Adipose tissue (tissue), 3 donors: ENCODE results near the gene CRLF1. TPM values are rescaled to one million over a fixed set of nuclear protein-coding genes. Genes with fewer than 3 reads are reported as not detected.

Source experiments
- H3K27ac ChIP-seq: one replicate; pipeline ENCODE4 v1.5.1; 2013; ENCODE audit warnings: low read depth, low read length
- WGBS, 3 donors: extraction: QIAGEN DNeasy Blood & Tissue Kit; methylation state at CpG; one replicate each; pipeline ENCODE4 v1.1.7; 2013; 5-methylcytosine and 5-hydroxymethylcytosine counted together
- polyA plus RNA-seq, 3 donors: library from polyadenylated mRNA; stranded (reverse); fragments of 200-250 nt; gene quantifications; one replicate each; pipeline ENCODE4 v1.2.3, GENCODE V29; 2013
- donor health status: healthy with polysubstance abuse.
- donor health status: Bipolar disorder and iron deficiency.
- donor health status: healthy.

The CRLF1 gene, protein sequence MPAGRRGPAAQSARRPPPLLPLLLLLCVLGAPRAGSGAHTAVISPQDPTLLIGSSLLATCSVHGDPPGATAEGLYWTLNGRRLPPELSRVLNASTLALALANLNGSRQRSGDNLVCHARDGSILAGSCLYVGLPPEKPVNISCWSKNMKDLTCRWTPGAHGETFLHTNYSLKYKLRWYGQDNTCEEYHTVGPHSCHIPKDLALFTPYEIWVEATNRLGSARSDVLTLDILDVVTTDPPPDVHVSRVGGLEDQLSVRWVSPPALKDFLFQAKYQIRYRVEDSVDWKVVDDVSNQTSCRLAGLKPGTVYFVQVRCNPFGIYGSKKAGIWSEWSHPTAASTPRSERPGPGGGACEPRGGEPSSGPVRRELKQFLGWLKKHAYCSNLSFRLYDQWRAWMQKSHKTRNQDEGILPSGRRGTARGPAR
- polyA plus RNA-seq: 10 to 100 TPM in 2 of 3 donors, 1 to 10 TPM in 1; 7.0 to 57.6 (median 10.1) TPM

- 1% methylated on average over 34 to 98 of the region's 116 CpGs for WGBS, 3 donors
- H3K27ac ChIP-seq: no peak within 1 kb of the TSS
Measured at GRCh38 chr19:18606281-18607225, at the start of gene CRLF1. TSS of gene CRLF1 (minus strand) at chr19:18606799. CDS start at chr19:18606656, 143 bp downstream.

- 92 to 95% (median 95%) methylated on average over 12 to 13 of the region's 13 CpGs for WGBS, 3 donors
- no peak overlapping the region for H3K27ac ChIP-seq
Measured at GRCh38 chr19:18655173-18655844, 48.7 kb upstream of the CRLF1 start.

GRCh38 chr19:18654469-18654868 lies 47.9 kb upstream of the CRLF1 start:
- H3K27ac ChIP-seq: no peak overlapping the region
- 96 to 97% (median 97%) methylated on average over 7 of the region's 7 CpGs for WGBS, 3 donors

DNA sequence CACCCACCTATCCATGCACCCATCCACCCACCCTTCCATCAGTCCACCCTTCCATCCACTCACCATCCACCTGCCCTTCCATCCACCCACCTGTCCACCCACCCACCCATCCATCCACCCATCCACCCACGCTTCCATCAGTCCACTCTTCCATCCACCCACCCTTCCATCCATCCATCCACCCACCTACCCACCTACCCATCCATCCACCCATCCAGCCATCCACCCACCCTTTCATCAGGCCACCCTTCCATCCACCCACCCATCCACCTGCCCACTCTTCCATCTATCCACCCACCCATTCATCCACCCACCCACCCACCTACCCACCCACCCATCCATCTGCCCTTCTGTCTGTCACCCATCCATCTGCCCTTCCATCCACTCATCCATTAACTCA lies 47.3 kb upstream of the CRLF1 start:
- WGBS, 3 donors: 97 to 100% (median 100%) methylated on average over 1 of the region's 1 CpG

GRCh38 chr19:18651733-18652132 lies 45.1 kb upstream of the CRLF1 start:
- H3K27ac ChIP-seq: no peak overlapping the region
- WGBS, 3 donors: 79 to 95% (median 93%) methylated on average over 6 of the region's 6 CpGs

More for the DNA sequence above, 47.3 kb upstream of the CRLF1 start:
- H3K27ac ChIP-seq: no peak overlapping the region

DNA sequence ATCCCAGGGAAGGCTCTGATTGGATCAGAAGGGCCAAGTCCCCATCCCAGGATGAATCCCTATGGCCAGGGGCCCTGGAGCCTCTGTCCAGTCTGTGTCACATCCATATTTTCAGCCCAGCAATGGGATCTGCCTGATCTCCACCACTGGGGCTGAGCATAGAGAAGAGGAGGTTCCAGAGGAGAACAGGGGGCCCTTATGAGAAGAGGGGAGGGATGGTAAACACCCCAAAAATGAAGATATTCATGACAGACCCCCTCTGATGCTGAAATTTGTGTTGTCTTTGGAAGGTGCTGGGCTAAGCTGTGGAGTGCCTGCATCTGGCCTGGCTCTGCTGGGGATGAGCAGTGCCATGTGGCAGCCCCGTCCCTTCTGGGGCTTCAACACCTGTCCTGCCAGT lies 44.7 kb upstream of the CRLF1 start:
- WGBS, 3 donors: 96 to 100% (median 100%) methylated on average over 1 of the region's 1 CpG
- peak overlapping the region; percentile 58 for H3K27ac ChIP-seq

DNA sequence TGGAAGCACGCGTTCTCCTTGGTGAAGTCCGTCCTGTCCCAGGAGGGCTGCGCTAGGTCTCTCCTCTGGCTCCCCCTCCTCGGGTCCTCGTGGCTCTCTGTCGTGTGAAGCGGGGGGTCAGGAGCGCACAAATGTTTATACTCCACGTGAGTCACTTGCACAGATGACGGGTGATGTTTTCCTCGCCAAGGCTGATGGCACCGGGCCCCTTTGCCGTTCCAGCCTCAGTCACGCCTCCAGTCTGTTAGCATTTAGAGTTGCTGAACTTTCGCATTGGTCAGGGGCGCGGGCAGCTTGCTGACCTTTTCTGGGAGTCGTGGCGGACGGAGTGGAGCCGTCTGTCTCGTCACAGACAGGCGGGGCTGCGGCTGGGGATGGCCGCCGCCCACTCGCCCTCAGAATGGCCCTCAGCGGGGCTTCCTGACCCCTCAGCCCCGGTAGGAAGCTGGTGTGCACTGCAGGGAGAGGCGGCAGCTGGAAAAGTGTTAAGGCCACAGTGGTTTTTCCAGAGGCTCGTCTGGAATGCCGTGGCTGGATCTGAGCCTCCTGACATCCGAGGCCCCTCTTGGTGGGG lies 44.0 kb upstream of the CRLF1 start:
- peak overlapping the region; percentile 11 for H3K27ac ChIP-seq
- 44 to 65% (median 47%) methylated on average over 34 of the region's 34 CpGs for WGBS, 3 donors

DNA sequence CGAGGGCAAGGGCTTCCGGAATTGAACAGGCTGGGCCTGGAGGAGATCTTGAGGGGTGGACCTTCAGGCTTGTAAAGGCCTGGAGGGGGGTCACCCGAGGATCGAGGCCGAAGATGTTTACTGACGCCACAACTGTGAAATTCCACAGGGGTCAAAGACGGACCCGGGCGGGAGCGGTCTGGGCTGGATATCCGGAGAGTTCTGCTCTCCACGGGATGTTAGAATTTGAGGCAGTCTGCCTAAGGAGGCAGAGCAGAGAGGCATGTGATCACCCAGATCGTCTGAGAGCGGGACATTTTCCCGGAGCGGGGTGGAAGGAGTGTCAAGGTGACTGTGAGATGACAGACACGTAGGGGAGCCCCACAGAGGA lies 43.4 kb upstream of the CRLF1 start:
- peak overlapping the region; percentile 11 for H3K27ac ChIP-seq
- WGBS, 3 donors: 13 to 54% (median 27%) methylated on average over 17 of the region's 17 CpGs

GRCh38 chr19:18649371-18650020 lies 42.9 kb upstream of the CRLF1 start:
- WGBS, 3 donors: 8 to 56% (median 9%) methylated on average over 25 of the region's 25 CpGs

DNA sequence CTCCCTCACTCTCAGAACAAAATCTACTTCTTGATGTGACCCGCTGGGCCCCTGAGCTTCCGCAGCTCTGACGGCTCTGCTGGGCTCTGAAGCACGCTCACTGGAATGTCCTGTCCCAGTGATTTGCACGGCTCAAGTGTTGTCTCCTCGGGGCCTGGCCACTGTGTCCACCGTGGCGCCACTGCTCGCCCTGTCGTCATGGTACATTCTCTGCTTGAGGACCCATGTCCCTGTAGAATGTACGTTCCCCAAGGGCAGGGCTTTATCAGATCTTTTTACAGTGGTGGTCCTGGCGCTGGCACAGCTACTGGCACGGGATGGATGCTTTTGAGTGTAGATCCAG lies 42.3 kb upstream of the CRLF1 start:
- 50 to 70% (median 65%) methylated on average over 13 of the region's 13 CpGs for WGBS, 3 donors
- H3K27ac ChIP-seq: no peak overlapping the region

More at GRCh38 chr19:18649371-18650020, 42.9 kb upstream of the CRLF1 start:
- H3K27ac ChIP-seq: peak overlapping the region; percentile 11

- no peak overlapping the region for H3K27ac ChIP-seq
- 93 to 97% (median 93%) methylated on average over 10 of the region's 10 CpGs for WGBS, 3 donors
Measured at GRCh38 chr19:18647807-18648206, 41.2 kb upstream of the CRLF1 start.

DNA sequence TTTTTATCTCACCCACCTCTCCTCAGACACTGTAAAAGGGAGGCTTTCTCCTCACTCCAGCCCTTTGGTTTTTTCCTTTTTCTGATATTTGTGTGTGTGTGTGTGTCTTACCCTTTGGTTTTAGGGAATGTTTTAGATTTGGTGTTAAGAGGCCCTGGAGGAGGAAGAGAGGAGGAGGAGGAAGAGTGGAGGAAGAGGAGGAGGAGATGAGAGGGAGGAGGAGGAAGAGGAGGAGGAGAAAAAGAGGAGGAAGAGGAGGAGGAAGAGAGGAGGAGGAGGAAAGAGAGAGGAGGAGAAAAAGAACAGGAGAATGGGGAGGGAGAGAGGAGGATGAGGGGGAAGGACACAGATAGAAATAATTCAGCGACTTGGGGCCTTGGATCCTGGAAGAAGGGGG lies 40.8 kb upstream of the CRLF1 start:
- no peak overlapping the region for H3K27ac ChIP-seq
- WGBS, 3 donors: 83 to 100% (median 88%) methylated on average over 1 of the region's 1 CpG

DNA sequence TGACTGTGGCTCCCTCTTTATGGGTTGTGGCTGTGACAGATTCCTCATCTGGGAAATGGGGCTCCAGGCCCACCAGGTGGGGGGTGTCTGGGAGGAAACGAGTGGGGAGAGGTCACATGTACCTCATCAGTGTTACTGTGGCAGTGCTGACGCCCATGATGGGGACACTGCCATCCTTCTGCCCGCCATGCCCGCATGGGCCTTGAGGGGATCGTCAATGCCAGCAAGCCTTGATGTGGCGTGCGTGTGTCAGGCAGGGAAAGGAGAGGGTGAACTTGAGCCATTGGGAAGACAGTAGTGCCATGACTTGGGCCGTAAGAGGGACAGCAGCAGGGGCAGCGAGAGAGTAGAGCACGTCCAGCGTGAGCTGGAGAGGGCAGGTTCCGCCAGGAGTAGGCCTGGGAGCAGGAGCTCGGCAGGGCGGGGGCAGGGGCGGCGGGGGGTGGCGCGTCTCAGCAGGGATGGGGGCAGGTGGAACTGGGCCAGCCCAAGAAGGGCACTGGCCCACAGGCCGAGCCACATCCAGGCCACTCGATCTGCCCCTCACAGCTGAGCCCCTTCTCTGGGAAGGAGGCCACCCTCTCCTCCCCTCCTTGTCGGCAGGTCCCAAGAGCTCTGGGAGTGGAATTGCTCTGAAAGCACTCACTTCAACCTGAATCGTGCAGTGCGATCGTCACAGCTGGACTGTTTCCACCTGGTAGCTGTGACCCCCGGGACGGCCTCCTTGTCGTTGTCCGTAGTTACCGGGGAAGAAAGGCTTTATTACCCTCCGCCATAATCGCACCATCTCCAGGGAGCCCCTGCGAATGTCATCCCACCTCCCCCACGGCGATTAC lies 40.2 kb upstream of the CRLF1 start:
- 86 to 93% (median 92%) methylated on average over 32 to 34 of the region's 34 CpGs for WGBS, 3 donors
- no peak overlapping the region for H3K27ac ChIP-seq

GRCh38 chr19:18645035-18645511 lies 38.5 kb upstream of the CRLF1 start:
- WGBS, 3 donors: 71 to 77% (median 76%) methylated on average over 13 of the region's 13 CpGs
- H3K27ac ChIP-seq: no peak overlapping the region

GRCh38 chr19:18644196-18645034 lies 37.8 kb upstream of the CRLF1 start:
- no peak overlapping the region for H3K27ac ChIP-seq
- WGBS, 3 donors: 33 to 67% (median 42%) methylated on average over 15 of the region's 15 CpGs

DNA sequence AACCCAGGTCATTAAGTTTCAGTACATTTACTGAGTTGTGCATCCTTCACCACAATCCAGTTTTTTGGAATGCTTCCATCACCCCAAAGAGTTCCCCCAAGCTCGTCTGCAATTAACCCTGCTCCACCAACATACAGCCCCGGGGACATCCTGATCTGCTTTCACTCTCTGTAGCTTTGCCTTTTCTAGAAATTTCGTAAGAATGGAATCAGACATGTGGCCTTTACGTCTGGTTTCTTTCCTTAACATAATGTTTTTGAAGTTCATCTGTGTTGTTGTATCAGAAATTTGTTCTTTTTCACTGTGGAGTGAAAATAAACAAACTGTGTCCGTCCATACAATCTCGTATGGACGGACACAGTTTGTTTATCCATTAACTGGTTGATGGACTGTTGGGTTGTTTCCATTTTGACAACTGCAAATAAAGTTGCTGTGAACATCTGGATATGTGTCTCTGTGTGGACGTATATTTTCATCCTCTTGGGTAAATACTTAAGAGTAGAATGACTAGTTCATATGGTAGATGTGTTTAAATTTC lies 33.2 kb upstream of the CRLF1 start:
- WGBS, 3 donors: 64 to 73% (median 71%) methylated on average over 8 of the region's 8 CpGs

More for the DNA sequence above, 33.2 kb upstream of the CRLF1 start:
- H3K27ac ChIP-seq: no peak overlapping the region
